Stimulated activated CD4-positive, alpha-beta T cell treated with anti-CD3 and anti-CD28 coated beads, Interleukin-4, amount 100 ng/mL, for 48 hours (primary cell): ENCODE data around the gene OR1I1.
A peak's percentile ranks its signal among the peaks of the same experiment; 100 is the strongest.

Experiments
- DNase-seq, 2 donors: peaks; one replicate each; pipeline ENCODE4 v3.0.0-alpha.2; 2020; ENCODE audit warnings: low read depth in 2 of 2

The OR1I1 gene

GRCh38 chr19:15118789-15119494 lies 36.9 kb downstream of the OR1I1 start:
- DNase-seq = no peak

- no peak for DNase-seq
Observed at GRCh38 chr19:15120135-15121026, 38.4 kb downstream of the OR1I1 start.

- no peak for DNase-seq
Observed at GRCh38 chr19:15122331-15123030, 40.5 kb downstream of the OR1I1 start.

GRCh38 chr19:15123031-15123890 lies 41.2 kb downstream of the OR1I1 start:
- no peak for DNase-seq

- no peak for DNase-seq
Observed at GRCh38 chr19:15123900-15124299, 41.9 kb downstream of the OR1I1 start.

- no peak for DNase-seq
Observed at GRCh38 chr19:15124572-15125231, 42.7 kb downstream of the OR1I1 start.

GRCh38 chr19:15125232-15126067 lies 43.4 kb downstream of the OR1I1 start:
- peak; percentile 96 to 98 for DNase-seq

GRCh38 chr19:15126131-15126910 lies 44.3 kb downstream of the OR1I1 start:
- no peak for DNase-seq

GRCh38 chr19:15128162-15128770 lies 46.3 kb downstream of the OR1I1 start:
- DNase-seq = no peak

- peak in 1 of 2 donors; percentile 16 for DNase-seq
Observed at GRCh38 chr19:15129856-15130585, 48.0 kb downstream of the OR1I1 start.

- DNase-seq = no peak
Observed at GRCh38 chr19:15136234-15136954, 54.4 kb downstream of the OR1I1 start.

- DNase-seq = no peak
Observed at GRCh38 chr19:15137777-15138176, 55.8 kb downstream of the OR1I1 start.

- DNase-seq = no peak
Observed at GRCh38 chr19:15138427-15138826, 56.4 kb downstream of the OR1I1 start.

- no peak for DNase-seq
Observed at GRCh38 chr19:15141143-15141542, 59.1 kb downstream of the OR1I1 start.

- DNase-seq = no peak
Observed at GRCh38 chr19:15142313-15142712, 60.3 kb downstream of the OR1I1 start.
